Measurements from ENCODE around the gene EFHC1. TPM values are rescaled to one million over a fixed set of nuclear protein-coding genes. Genes with fewer than 3 reads are reported as not detected.

The EFHC1 gene
- total RNA-seq, 2 experiments from 2014 or later = 20.7 to 24.8 TPM

DNA sequence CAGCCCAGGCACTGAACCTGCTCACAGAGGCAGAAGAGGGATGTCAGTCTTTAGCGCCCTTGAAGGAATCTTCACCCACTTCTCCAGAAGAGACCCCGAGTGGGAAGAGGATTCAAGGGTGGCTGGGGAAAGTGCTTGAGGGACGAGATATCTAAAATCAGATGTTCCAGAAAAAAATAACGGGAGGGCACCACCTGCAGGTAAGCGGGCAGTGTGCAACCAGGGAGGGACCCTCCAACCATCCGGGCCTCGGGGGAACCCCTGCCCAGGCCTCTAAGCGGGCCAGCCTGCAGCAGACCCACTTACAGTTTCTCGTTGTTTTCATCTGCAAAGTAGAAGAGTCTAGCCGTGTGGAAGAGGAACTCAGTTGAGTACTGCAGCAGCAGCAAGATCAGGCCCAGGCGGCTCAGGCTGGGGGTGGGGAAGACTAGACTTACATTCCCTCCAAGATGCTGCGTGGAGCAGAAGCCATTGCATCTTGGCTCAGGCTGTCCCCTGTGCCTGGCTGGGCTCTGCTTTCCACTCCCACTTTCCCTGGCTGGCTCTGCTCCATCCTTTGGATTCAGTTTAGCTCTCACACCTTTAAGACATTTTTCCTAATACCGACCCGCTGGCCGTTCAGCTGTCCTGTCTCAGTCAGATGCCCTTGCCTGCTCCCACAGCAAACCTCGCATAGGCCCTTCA, 85.7 kb downstream of the EFHC1 start:
- ChIA-PET POLR2A (interaction anchor here (0.8 to 1.5 kb wide), 2 partner anchors 69 to 85 kb away, joined by 4 to 5 read pairs; no protein-coding TSS in a partner anchor), CTCF (ENCODE audit: unreplicated experiment) (no interaction called here)
- BruUV-seq (replicated peaks) = no TSS peak
- H4K20me1 ChIP-seq (ENCODE audit: insufficient read depth, low read length) = no peaks in the 10 kb centered on the region
- peak; percentile 46 for DNase-seq (ENCODE audit: low spot score)
- H3K79me2 ChIP-seq (ENCODE audit: insufficient read depth, low read depth, low read length) = no peaks in the 10 kb centered on the region
- no peak overlapping the region for H2AFZ ChIP-seq (ENCODE audit: low read length)
- H3K9me2 ChIP-seq (ENCODE audit: insufficient read depth, low read length) = no peaks in the 10 kb centered on the region
- TF ChIP-seq EZH2phosphoT487 (IDR thresholded peaks at IDR 0.05; ENCODE audit: borderline replicate concordance, low read depth, low read length) = no peak
- TF ChIP-seq, protein P1, sequence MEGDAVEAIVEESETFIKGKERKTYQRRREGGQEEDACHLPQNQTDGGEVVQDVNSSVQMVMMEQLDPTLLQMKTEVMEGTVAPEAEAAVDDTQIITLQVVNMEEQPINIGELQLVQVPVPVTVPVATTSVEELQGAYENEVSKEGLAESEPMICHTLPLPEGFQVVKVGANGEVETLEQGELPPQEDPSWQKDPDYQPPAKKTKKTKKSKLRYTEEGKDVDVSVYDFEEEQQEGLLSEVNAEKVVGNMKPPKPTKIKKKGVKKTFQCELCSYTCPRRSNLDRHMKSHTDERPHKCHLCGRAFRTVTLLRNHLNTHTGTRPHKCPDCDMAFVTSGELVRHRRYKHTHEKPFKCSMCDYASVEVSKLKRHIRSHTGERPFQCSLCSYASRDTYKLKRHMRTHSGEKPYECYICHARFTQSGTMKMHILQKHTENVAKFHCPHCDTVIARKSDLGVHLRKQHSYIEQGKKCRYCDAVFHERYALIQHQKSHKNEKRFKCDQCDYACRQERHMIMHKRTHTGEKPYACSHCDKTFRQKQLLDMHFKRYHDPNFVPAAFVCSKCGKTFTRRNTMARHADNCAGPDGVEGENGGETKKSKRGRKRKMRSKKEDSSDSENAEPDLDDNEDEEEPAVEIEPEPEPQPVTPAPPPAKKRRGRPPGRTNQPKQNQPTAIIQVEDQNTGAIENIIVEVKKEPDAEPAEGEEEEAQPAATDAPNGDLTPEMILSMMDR (conservative IDR thresholded peaks at IDR 0.05; ENCODE audit: low read length) = peak; percentile 74
- peaks cover 20% of the 10 kb centered on the region for H3K4me1 ChIP-seq (ENCODE audit: insufficient read depth, low read length, poor library complexity, severe bottlenecking)
- H3K4me3 ChIP-seq (ENCODE audit: low read depth, low read length, poor library complexity, severe bottlenecking) = no peak overlapping the region
- no peak overlapping the region for H3K27ac ChIP-seq (ENCODE audit: low read depth, low read length, poor library complexity, severe bottlenecking)
- H3K9me3 ChIP-seq (ENCODE audit: low read length) = no peaks in the 10 kb centered on the region
- H3K4me2 ChIP-seq (ENCODE audit: low read length) = no peak overlapping the region
- intact Hi-C loops (cut with micrococcal nuclease; ENCODE audit: unreplicated experiment) = loop anchor here (1.0 kb wide), 1 partner anchor 90 kb away; no protein-coding TSS in a partner anchor
- H3K36me3 ChIP-seq (ENCODE audit: insufficient read depth, low read length) = peaks cover 87% of the 10 kb centered on the region

DNA sequence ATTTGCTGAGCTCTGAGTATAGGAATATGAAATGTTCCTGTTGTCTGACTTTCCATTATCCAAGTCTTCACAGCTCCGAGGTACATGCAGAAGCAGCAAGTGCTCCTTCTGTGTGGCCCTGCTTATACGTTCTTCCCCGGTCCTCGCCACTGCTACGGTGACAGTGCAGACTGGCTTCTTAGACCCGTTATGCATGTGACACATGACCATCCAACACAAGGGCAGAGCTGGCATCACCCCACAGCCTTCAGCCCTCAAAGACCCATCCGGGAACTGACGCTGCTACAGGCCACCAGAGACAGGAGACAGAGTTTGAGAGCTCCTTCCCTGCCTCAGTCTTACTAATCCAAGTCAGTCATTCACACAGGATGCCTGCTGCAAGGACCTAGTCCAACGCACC, 86.3 kb downstream of the EFHC1 start:
- TF ChIP-seq, protein P1 (conservative IDR thresholded peaks at IDR 0.05; ENCODE audit: low read length) = no peak
- TF ChIP-seq EZH2phosphoT487 (IDR thresholded peaks at IDR 0.05; ENCODE audit: borderline replicate concordance, low read depth, low read length) = no peak
- Histone ChIP-seq H3K4me2 (ENCODE audit: low read length) (no peak overlapping the region), H4K20me1 (ENCODE audit: insufficient read depth, low read length) (no peaks in the 10 kb centered on the region), H3K4me1 (ENCODE audit: insufficient read depth, low read length, poor library complexity, severe bottlenecking) (peaks cover 20% of the 10 kb centered on the region), H3K79me2 (ENCODE audit: insufficient read depth, low read depth, low read length) (no peaks in the 10 kb centered on the region), H3K9me2 (ENCODE audit: insufficient read depth, low read length) (no peaks in the 10 kb centered on the region), H3K4me3 (ENCODE audit: low read depth, low read length, poor library complexity, severe bottlenecking) (no peak overlapping the region), H3K36me3 (ENCODE audit: insufficient read depth, low read length) (peaks cover 90% of the 10 kb centered on the region), H3K27ac (ENCODE audit: low read depth, low read length, poor library complexity, severe bottlenecking) (no peak overlapping the region), H2AFZ (ENCODE audit: low read length) (no peak overlapping the region), H3K9me3 (ENCODE audit: low read length) (no peaks in the 10 kb centered on the region)
- no TSS peak for BruUV-seq (replicated peaks)
- ChIA-PET CTCF (ENCODE audit: unreplicated experiment) (no interaction called here), POLR2A (interaction anchor here (0.8 to 1.5 kb wide), 2 partner anchors 69 to 85 kb away, joined by 4 to 5 read pairs; no protein-coding TSS in a partner anchor)
- intact Hi-C loops (cut with micrococcal nuclease; ENCODE audit: unreplicated experiment) = no loop called here
- no peak for DNase-seq (ENCODE audit: low spot score)
